Measurements from ENCODE around the gene NFYC. TPM values are rescaled to one million over a fixed set of nuclear protein-coding genes. Genes with fewer than 3 reads are reported as not detected.

NFYC gene
- total and polyA plus RNA-seq, 2 experiments from 2014 or later = 124 to 149 TPM

- no peak overlapping the region for H3K27ac ChIP-seq
- H3K36me3 ChIP-seq = no peaks in the 10 kb centered on the region
- peaks cover 6% of the 10 kb centered on the region for H3K4me1 ChIP-seq (ENCODE audit: low read depth)
- H3K9me3 ChIP-seq (ENCODE audit: low read depth) = no peaks in the 10 kb centered on the region
- TF ChIP-seq CTCF (IDR thresholded peaks at IDR 0.05; ENCODE audit: low read depth, low read length) = no peak
- peaks cover 9% of the 10 kb centered on the region for H3K27me3 ChIP-seq
- no peak overlapping the region for H3K4me3 ChIP-seq
- DNase-seq (ENCODE audit: low read depth in 1 of 2, low spot score in 1 of 2) = no peak
Observed at GRCh38 chr1:40786171-40786994, 94.9 kb downstream of the NFYC start.

- Histone ChIP-seq H3K36me3 (no peaks in the 10 kb centered on the region), H3K4me1 (ENCODE audit: low read depth) (peaks cover 5% of the 10 kb centered on the region), H3K9me3 (ENCODE audit: low read depth) (no peaks in the 10 kb centered on the region), H3K4me3 (no peak overlapping the region), H3K27me3 (peaks cover 5% of the 10 kb centered on the region), H3K27ac (no peak overlapping the region)
- TF ChIP-seq CTCF (IDR thresholded peaks at IDR 0.05; ENCODE audit: low read depth, low read length) = no peak
- DNase-seq (ENCODE audit: low read depth in 1 of 2, low spot score in 1 of 2) = no peak
Observed at GRCh38 chr1:40786995-40787705, 95.6 kb downstream of the NFYC start.

- no peaks in the 10 kb centered on the region for H3K9me3 ChIP-seq (ENCODE audit: low read depth)
- H3K4me3 ChIP-seq = no peak overlapping the region
- H3K27ac ChIP-seq = no peak overlapping the region
- no peak for TF ChIP-seq CTCF (IDR thresholded peaks at IDR 0.05; ENCODE audit: low read depth, low read length)
- no peaks in the 10 kb centered on the region for H3K4me1 ChIP-seq (ENCODE audit: low read depth)
- no peaks in the 10 kb centered on the region for H3K36me3 ChIP-seq
- no peak for DNase-seq (ENCODE audit: low read depth in 1 of 2, low spot score in 1 of 2)
- H3K27me3 ChIP-seq = peaks cover 2% of the 10 kb centered on the region
Observed at GRCh38 chr1:40787737-40788560, 96.4 kb downstream of the NFYC start.

- Histone ChIP-seq H3K36me3 (no peaks in the 10 kb centered on the region), H3K27ac (no peak overlapping the region), H3K9me3 (ENCODE audit: low read depth) (no peaks in the 10 kb centered on the region), H3K4me1 (ENCODE audit: low read depth) (no peaks in the 10 kb centered on the region), H3K27me3 (no peaks in the 10 kb centered on the region), H3K4me3 (no peak overlapping the region)
- DNase-seq (ENCODE audit: low read depth in 1 of 2, low spot score in 1 of 2) = no peak
- no peak for TF ChIP-seq CTCF (IDR thresholded peaks at IDR 0.05; ENCODE audit: low read depth, low read length)
Observed at GRCh38 chr1:40788561-40789341, 97.2 kb downstream of the NFYC start.

- no peak for DNase-seq (ENCODE audit: low read depth in 1 of 2, low spot score in 1 of 2)
Observed at GRCh38 chr1:40789342-40789598, 97.8 kb downstream of the NFYC start.

More at GRCh38 chr1:40789342-40789598, 97.8 kb downstream of the NFYC start:
- TF ChIP-seq CTCF (IDR thresholded peaks at IDR 0.05; ENCODE audit: low read depth, low read length) = no peak
- Histone ChIP-seq H3K27ac (no peak overlapping the region), H3K4me1 (ENCODE audit: low read depth) (no peaks in the 10 kb centered on the region), H3K4me3 (no peak overlapping the region), H3K36me3 (no peaks in the 10 kb centered on the region), H3K9me3 (ENCODE audit: low read depth) (no peaks in the 10 kb centered on the region), H3K27me3 (no peaks in the 10 kb centered on the region)
